GM12878 (cell line): ENCODE data around the gene CHIT1. TPM values are rescaled to one million over a fixed set of nuclear protein-coding genes. Genes with fewer than 3 reads are reported as not detected.
A peak's percentile ranks its signal among the peaks of the same experiment; 100 is the strongest.
"Not testable (repeated sequence)": the region's sequence is repeated elsewhere in the genome, so short reads cannot be mapped to it uniquely, and the experiment has no call there.

ENCODE experiments used
- ATAC-seq: fragments of 200-7000 bp; cut with Tn5 transposase; 3 replicates; pipeline ENCODE4 v1.9.1; 2020; ENCODE audit warnings: mild to moderate bottlenecking, moderate library complexity
- BruUV-seq: library from RNA; stranded (reverse); fragments of 400-500 nt; replicated peaks from 2 replicates; lab custom pipeline; 2021; lab: Mats Ljungman, UMichigan
- CTCF ChIA-PET: fragments of 300-600 bp; sonication (Branson Sonifier 250); formaldehyde crosslinking; extraction: SDS; loops from one replicate; lab custom pipeline; 2021; ENCODE audit warnings: inconsistent platforms; lab: Yijun Ruan, JAX
- POLR2A ChIA-PET: fragments of 350-600 bp; formaldehyde crosslinking; extraction: SDS; loops from one replicate; lab custom pipeline; 2021; ENCODE audit warnings: inconsistent platforms; lab: Charles Lee
- RAD21 ChIA-PET: fragments of 300-600 bp; sonication (Branson Sonifier 250); formaldehyde crosslinking; loops from one replicate; lab custom pipeline; 2023; ENCODE audit warnings: antibody characterized with exemption; ENCODE audit not compliant: unreplicated experiment; lab: Charles Lee
- SMC1A ChIA-PET: fragments of 300-600 bp; sonication (Branson Sonifier 250); formaldehyde crosslinking; loops from one replicate; lab custom pipeline; 2023; ENCODE audit not compliant: unreplicated experiment, uncharacterized antibody; lab: Charles Lee
- DNase-seq: peaks from one replicate; pipeline ENCODE4 v3.0.0-alpha.2; 2011; ENCODE audit warnings: low read depth, low spot score
- FAIRE-seq: peaks from 3 replicates; lab custom pipeline; 2011; peaks lifted over from hg19 to GRCh38; lab: Jason Lieb, UNC
- H2AFZ ChIP-seq: 2 replicates; pipeline ENCODE4 v1.6.0; 2011; ENCODE audit warnings: low read depth, low read length, control low read depth; ENCODE audit not compliant: control insufficient read depth
- H3K27ac ChIP-seq: 2 replicates; pipeline ENCODE4 v1.5.1; 2011; ENCODE audit warnings: control low read depth; ENCODE audit not compliant: control insufficient read depth, insufficient read depth
- H3K27me3 ChIP-seq, 2 experiments: replicated peaks in 1 of 2; 2 replicates each; pipeline versions ENCODE4 v1.6.0 to v1.6.1; 2011; ENCODE audit warnings: low read length in 1 of 2; ENCODE audit not compliant: control insufficient read depth in 2 of 2, insufficient read depth in 2 of 2
- H3K36me3 ChIP-seq, 2 experiments: 2 replicates each; pipeline ENCODE4 v1.5.1; 2011; ENCODE audit warnings: low read length in 1 of 2; ENCODE audit not compliant: control insufficient read depth in 2 of 2, insufficient read depth in 2 of 2
- H3K4me1 ChIP-seq: 2 replicates; pipeline ENCODE4 v1.6.1; 2011; ENCODE audit warnings: mild to moderate bottlenecking, low read length, moderate library complexity, mixed read lengths; ENCODE audit not compliant: control insufficient read depth, insufficient read depth
- H3K4me2 ChIP-seq: 2 replicates; pipeline ENCODE4 v1.6.0; 2011; ENCODE audit warnings: control low read depth; ENCODE audit not compliant: control insufficient read depth, insufficient read depth
- H3K4me3 ChIP-seq: fragments of 200-600 bp; sonication (generic); 2 replicates; pipeline ENCODE4 v1.5.1; 2016
- H3K79me2 ChIP-seq: 2 replicates; pipeline ENCODE4 v1.6.0; 2011; ENCODE audit warnings: low read length; ENCODE audit not compliant: control insufficient read depth, insufficient read depth
- H3K9ac ChIP-seq: 2 replicates; pipeline ENCODE4 v1.8.0; 2011; ENCODE audit warnings: low read length, control low read depth, mixed read lengths; ENCODE audit not compliant: control insufficient read depth, insufficient read depth
- H3K9me3 ChIP-seq: replicated peaks from 3 replicates; pipeline ENCODE4 v1.5.1; 2011; ENCODE audit warnings: mild to moderate bottlenecking, low read length; ENCODE audit not compliant: control insufficient read depth, insufficient read depth
- H4K20me1 ChIP-seq: 2 replicates; pipeline ENCODE4 v1.6.0; 2011; ENCODE audit not compliant: control insufficient read depth, insufficient read depth
- CREM ChIP-seq: IDR thresholded peaks from 2 replicates; pipeline ENCODE4 v1.6.1; 2014; ENCODE audit warnings: antibody characterized with exemption, low read depth
- DPF2 ChIP-seq: fragments of 450-650 bp; IDR thresholded peaks from 2 replicates; pipeline ENCODE4 v1.6.1; 2017; ENCODE audit warnings: mild to moderate bottlenecking
- EED ChIP-seq: sonication (generic); IDR thresholded peaks from 2 replicates; pipeline ENCODE4 v1.6.1; 2016; ENCODE audit warnings: antibody characterized with exemption, low read depth
- ETV6 ChIP-seq, 2 experiments: fragments of 450-650 bp in 1 of 2; IDR thresholded peaks in 1 of 2; conservative IDR thresholded peaks in 1 of 2; 2 replicates each; pipeline ENCODE4 v1.6.1; 2014; ENCODE audit warnings: antibody characterized with exemption in 1 of 2, borderline replicate concordance in 1 of 2, low read depth in 1 of 2, mild to moderate bottlenecking in 1 of 2, moderate library complexity in 1 of 2
- LARP7 ChIP-seq: fragments of 450-650 bp; IDR thresholded peaks from 2 replicates; pipeline ENCODE4 v1.6.1; 2017; ENCODE audit warnings: mild to moderate bottlenecking
- MLLT1 ChIP-seq: fragments of 450-650 bp; IDR thresholded peaks from 2 replicates; pipeline ENCODE4 v1.6.1; 2016; ENCODE audit warnings: mild to moderate bottlenecking
- NFYA ChIP-seq: IDR thresholded peaks from 2 replicates; pipeline ENCODE4 v1.6.1; 2011; ENCODE audit warnings: low read depth, mild to moderate bottlenecking, low read length, improper control_type of control experiment, borderline replicate concordance
- PML ChIP-seq: IDR thresholded peaks from 2 replicates; pipeline ENCODE4 v1.6.1; 2012; ENCODE audit warnings: low read length, inconsistent platforms
- SIN3A ChIP-seq: IDR thresholded peaks from 2 replicates; pipeline ENCODE4 v1.6.1; 2012; ENCODE audit warnings: low read depth, low read length, improper control_type of control experiment
- SUZ12 ChIP-seq: fragments of 200-600 bp; sonication (generic); IDR thresholded peaks from one replicate; pipeline ENCODE4 v1.6.1; 2018; ENCODE audit warnings: antibody characterized with exemption, mild to moderate bottlenecking; ENCODE audit not compliant: unreplicated experiment
- WGBS: methylation state at CpG from one replicate; pipeline ENCODE4 v1.1.6; 2016; ENCODE audit warnings: low lambda C conversion rate; ENCODE audit not compliant: insufficient replicate concordance, insufficient coverage; ENCODE audit errors: missing lambda C conversion rate; 5-methylcytosine and 5-hydroxymethylcytosine counted together
- in situ Hi-C: fragments of 300-500 bp; cut with MboI; formaldehyde crosslinking; loops from 9 replicates; pipeline ENCODE4 v1.14.3; 2018; ENCODE audit warnings: mixed read lengths
- intact Hi-C: fragments of 100-400 bp; cut with micrococcal nuclease; formaldehyde crosslinking; loops from one replicate; pipeline ENCODE4 v1.14.2; 2022; ENCODE audit not compliant: unreplicated experiment
- polyA plus RNA-seq, 11 experiments: library from polyadenylated mRNA; depleted of rRNA in 4 of 11; unstranded in 6 of 11; stranded (reverse) in 5 of 11; fragments of >200 nt; fragmentation: Nextera tagmentation in 4 of 11; fragmentation: Illumina TruSeq in 1 of 11; extraction: Ambion mirVana in 4 of 11; extraction: Trizol in 1 of 11; gene quantifications; 1 replicate in 1 of 11; 2 replicates in 10 of 11; pipeline versions ENCODE4 v1.2.1 to v1.2.3, GENCODE V29; 2011 to 2016; ENCODE audit warnings: inconsistent platforms in 2 of 11, missing spikeins in 2 of 11, low read depth in 1 of 11
- total RNA-seq, 4 experiments: library from RNA; depleted of rRNA in 3 of 4; stranded (reverse); fragments of >200 nt in 3 of 4; fragmentation: Illumina TruSeq in 1 of 4; extraction: Trizol in 1 of 4; gene quantifications; 2 replicates each; pipeline versions ENCODE4 v1.2.1 to v1.2.3, GENCODE V29; 2013 to 2021
- TF ChIP-seq, protein P1 (sequence below), 3 experiments: IDR thresholded peaks in 2 of 3; conservative IDR thresholded peaks in 1 of 3; 2 replicates each; pipeline ENCODE4 v1.5.1; 2011; ENCODE audit warnings: low read depth in 3 of 3, low read length in 3 of 3, mild to moderate bottlenecking in 3 of 3, control low read depth in 2 of 3, moderate library complexity in 2 of 3, inconsistent platforms in 1 of 3, mixed read lengths in 1 of 3; ENCODE audit not compliant: control insufficient read depth in 2 of 3, insufficient read depth in 1 of 3; ENCODE audit errors: extremely low read depth in 1 of 3
- TF ChIP-seq, protein P2 (sequence below): IDR thresholded peaks from 2 replicates; pipeline ENCODE4 v1.6.1; 2012; ENCODE audit warnings: low read depth, low read length, improper control_type of control experiment

Gene CHIT1
- total and polyA plus RNA-seq, 10 of the 15 experiments (the other 5 are each of a cell fraction or from before 2014, with no cell fraction given), result 0.02 to 2.1 (median 0.76) TPM

- TF ChIP-seq MLLT1 (0 out of 2 replicates have a peak, but pooled peaks have one; percentile 36), LARP7 (no peak), SIN3A (no peak), CREM (no peak), NFYA (no peak), SUZ12 (no peak), ETV6 (conservative IDR thresholded peaks at IDR 0.05 in 1 of 2, IDR thresholded peaks at IDR 0.05 in 1 of 2; ENCODE audit: borderline replicate concordance in 1 of 2, low read depth in 1 of 2) (no peak), DPF2 (peak; percentile 54), EED (no peak), PML (no peak)
- TF ChIP-seq, protein P1, sequence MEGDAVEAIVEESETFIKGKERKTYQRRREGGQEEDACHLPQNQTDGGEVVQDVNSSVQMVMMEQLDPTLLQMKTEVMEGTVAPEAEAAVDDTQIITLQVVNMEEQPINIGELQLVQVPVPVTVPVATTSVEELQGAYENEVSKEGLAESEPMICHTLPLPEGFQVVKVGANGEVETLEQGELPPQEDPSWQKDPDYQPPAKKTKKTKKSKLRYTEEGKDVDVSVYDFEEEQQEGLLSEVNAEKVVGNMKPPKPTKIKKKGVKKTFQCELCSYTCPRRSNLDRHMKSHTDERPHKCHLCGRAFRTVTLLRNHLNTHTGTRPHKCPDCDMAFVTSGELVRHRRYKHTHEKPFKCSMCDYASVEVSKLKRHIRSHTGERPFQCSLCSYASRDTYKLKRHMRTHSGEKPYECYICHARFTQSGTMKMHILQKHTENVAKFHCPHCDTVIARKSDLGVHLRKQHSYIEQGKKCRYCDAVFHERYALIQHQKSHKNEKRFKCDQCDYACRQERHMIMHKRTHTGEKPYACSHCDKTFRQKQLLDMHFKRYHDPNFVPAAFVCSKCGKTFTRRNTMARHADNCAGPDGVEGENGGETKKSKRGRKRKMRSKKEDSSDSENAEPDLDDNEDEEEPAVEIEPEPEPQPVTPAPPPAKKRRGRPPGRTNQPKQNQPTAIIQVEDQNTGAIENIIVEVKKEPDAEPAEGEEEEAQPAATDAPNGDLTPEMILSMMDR (IDR thresholded peaks at IDR 0.05 in 2 of 3, conservative IDR thresholded peaks at IDR 0.05 in 1 of 3; ENCODE audit: control insufficient read depth in 2 of 3, extremely low read depth in 1 of 3, insufficient read depth in 1 of 3, low read depth in 3 of 3, low read length in 3 of 3), result peak in 2 of 3 experiments; percentile 3 to 22; a peak in 2 of 6 replicates
- TF ChIP-seq, protein P2, sequence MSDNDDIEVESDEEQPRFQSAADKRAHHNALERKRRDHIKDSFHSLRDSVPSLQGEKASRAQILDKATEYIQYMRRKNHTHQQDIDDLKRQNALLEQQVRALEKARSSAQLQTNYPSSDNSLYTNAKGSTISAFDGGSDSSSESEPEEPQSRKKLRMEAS, result no peak
These were observed 34.0 kb upstream of the CHIT1 start (continued) for GRCh38 chr1:203263496-203263895.

- BruUV-seq, H3K4me3 ChIP-seq, DNase-seq, H3K36me3 ChIP-seq, ATAC-seq, H3K4me2 ChIP-seq, H3K4me1 ChIP-seq, in situ Hi-C loops, H3K27ac ChIP-seq, H2AFZ ChIP-seq, SMC1A ChIA-PET, H3K27me3 ChIP-seq, H3K9me3 ChIP-seq, FAIRE-seq, RAD21 ChIA-PET, H4K20me1 ChIP-seq, intact Hi-C loops, H3K79me2 ChIP-seq, POLR2A ChIA-PET, H3K9ac ChIP-seq: not testable (repeated sequence)
- CTCF ChIA-PET, result interaction anchor here (1.3 kb wide), 1 partner anchor 11 kb away, joined by 5 read pairs; no protein-coding TSS in a partner anchor
- 24% methylated on average over 9 of the region's 9 CpGs for WGBS
These were observed 27.2 kb upstream of the CHIT1 start for GRCh38 chr1:203256636-203257035.

GRCh38 chr1:203254782-203255181 lies 25.3 kb upstream of the CHIT1 start:
- H3K27ac ChIP-seq, FAIRE-seq, BruUV-seq, intact Hi-C loops, H3K36me3 ChIP-seq, POLR2A ChIA-PET, H3K4me2 ChIP-seq, H3K9me3 ChIP-seq, H3K4me3 ChIP-seq, DNase-seq, H3K27me3 ChIP-seq, H3K9ac ChIP-seq, H3K79me2 ChIP-seq, H4K20me1 ChIP-seq, H3K4me1 ChIP-seq, ATAC-seq, H2AFZ ChIP-seq, in situ Hi-C loops: not testable (repeated sequence)
- CTCF ChIA-PET, result interaction anchor here (0.6 to 2.0 kb wide), 6 partner anchors 10 to 85 kb away, joined by 3 to 15 read pairs (median 3); no protein-coding TSS in a partner anchor
- RAD21 ChIA-PET, result interaction anchor here (1.2 kb wide), 1 partner anchor 12 kb away, joined by 4 read pairs; no protein-coding TSS in a partner anchor
- SMC1A ChIA-PET, result interaction anchor here (1.0 kb wide), 2 partner anchors 8 to 39 kb away, joined by 3 to 4 read pairs; no protein-coding TSS in a partner anchor
